SK-N-SH treated with all-trans-retinoic acid at 6 μM for 48 hours (cell line): ENCODE data around the gene PANX2.

Experiments used
- PATZ1 ChIP-seq: fragments of 250-450 bp; sonication (Bioruptor Pico); IDR thresholded peaks from 2 replicates; pipeline ENCODE4 v1.8.0; 2020; ENCODE audit warnings: mild to moderate bottlenecking, moderate library complexity, borderline replicate concordance
- TOX ChIP-seq: fragments of 250-450 bp; sonication (Bioruptor Pico); IDR thresholded peaks from 2 replicates; pipeline ENCODE4 v1.8.0; 2021; ENCODE audit warnings: mild to moderate bottlenecking, moderate library complexity, borderline replicate concordance
- ZC3H10 ChIP-seq: fragments of 250-450 bp; sonication (Bioruptor Pico); IDR thresholded peaks from 2 replicates; pipeline ENCODE4 v1.5.1; 2021; ENCODE audit warnings: mild to moderate bottlenecking, moderate library complexity
- ZFP30 ChIP-seq: fragments of 450-650 bp; formaldehyde crosslinking; IDR thresholded peaks from 2 replicates; pipeline ENCODE4 v1.5.0; 2022; ENCODE audit warnings: mild to moderate bottlenecking, moderate library complexity

- TF ChIP-seq ZC3H10 (CRISPR knock-in tag) (no peak), PATZ1 (CRISPR knock-in tag) (no peak), ZFP30 (no peak), TOX (CRISPR knock-in tag) (no peak)
Measured at GRCh38 chr22:50207383-50208140, 37.0 kb downstream of the PANX2 start.
